GM19463 (cell line): ENCODE measurements around the gene H6PD.
A peak's percentile ranks its signal among the peaks of the same experiment; 100 is the strongest.

Source experiments
- ATAC-seq: cut with Tn5 transposase; IDR thresholded peaks from one replicate; pipeline ENCODE4 v1.9.1; 2021; ENCODE audit warnings: mild to moderate bottlenecking, moderate library complexity; ENCODE audit not compliant: unreplicated experiment

Gene H6PD

GRCh38 chr1:9207086-9207485 lies 27.5 kb upstream of the H6PD start:
- no peak for ATAC-seq

DNA sequence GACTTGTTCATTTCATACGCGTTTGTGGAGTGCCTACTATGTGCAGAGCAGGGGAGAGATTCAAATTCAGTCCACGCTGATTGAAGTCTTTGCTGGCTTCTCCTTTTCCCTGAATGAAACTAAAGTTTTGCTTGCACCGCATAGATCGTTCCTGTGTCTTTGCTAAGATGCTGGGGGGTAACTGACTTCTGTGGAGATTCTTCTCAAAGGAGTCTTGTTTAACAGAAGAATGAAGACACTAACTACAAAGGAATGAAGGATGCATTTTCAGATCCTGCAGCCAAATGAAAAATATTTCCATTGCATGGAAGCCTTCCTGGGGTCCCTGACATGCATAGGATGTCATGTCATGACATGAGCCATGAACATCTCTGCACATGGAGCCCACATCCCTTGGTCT lies 26.9 kb upstream of the H6PD start:
- no peak for ATAC-seq

DNA sequence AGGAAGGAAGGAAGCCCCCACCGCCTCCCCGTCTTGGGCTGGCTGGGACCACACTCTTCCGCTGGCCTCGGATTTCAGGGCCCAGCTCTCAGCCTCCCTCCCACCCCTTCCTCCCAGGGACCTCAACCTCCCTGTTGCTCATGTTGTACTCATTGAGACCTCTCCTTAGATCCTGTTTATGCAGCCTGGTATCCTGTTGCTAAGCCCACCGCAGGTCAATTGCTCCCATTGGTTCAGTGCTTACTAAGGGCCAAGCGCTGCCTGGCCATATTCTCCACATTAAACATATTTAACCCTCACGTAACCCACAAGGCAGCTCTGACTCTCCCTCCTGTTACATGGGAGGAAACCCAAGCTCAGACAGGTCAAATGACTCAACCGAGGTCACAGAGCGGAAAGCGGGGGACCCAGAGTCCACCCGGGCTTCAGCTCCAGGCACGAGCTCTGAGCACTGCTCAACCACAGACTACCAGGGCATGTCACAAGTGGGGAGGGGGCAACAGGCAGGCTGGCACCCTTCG lies 23.2 kb upstream of the H6PD start:
- ATAC-seq, result no peak

GRCh38 chr1:9212735-9213134 lies 21.8 kb upstream of the H6PD start:
- ATAC-seq, result no peak

GRCh38 chr1:9213956-9214355 lies 20.6 kb upstream of the H6PD start:
- ATAC-seq, result no peak

DNA sequence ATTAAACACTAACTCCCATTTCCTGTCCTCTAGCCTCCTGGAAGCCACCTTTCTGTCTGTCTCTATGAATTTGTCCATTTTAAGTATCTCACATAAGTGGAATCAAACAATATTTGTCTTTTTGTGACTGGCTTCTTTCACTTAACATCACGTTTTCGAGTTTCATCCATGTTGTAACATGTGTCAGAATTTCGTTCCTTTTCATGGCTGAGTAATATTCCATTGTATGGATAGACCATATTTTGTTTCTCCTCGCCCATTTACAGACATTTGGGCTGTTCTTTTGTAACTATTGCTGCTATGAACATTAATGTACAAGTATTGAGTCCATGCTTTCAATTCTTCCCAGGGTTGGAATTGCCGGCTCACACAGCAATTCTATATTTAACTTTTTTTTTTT lies 15.7 kb upstream of the H6PD start:
- ATAC-seq, result no peak

DNA sequence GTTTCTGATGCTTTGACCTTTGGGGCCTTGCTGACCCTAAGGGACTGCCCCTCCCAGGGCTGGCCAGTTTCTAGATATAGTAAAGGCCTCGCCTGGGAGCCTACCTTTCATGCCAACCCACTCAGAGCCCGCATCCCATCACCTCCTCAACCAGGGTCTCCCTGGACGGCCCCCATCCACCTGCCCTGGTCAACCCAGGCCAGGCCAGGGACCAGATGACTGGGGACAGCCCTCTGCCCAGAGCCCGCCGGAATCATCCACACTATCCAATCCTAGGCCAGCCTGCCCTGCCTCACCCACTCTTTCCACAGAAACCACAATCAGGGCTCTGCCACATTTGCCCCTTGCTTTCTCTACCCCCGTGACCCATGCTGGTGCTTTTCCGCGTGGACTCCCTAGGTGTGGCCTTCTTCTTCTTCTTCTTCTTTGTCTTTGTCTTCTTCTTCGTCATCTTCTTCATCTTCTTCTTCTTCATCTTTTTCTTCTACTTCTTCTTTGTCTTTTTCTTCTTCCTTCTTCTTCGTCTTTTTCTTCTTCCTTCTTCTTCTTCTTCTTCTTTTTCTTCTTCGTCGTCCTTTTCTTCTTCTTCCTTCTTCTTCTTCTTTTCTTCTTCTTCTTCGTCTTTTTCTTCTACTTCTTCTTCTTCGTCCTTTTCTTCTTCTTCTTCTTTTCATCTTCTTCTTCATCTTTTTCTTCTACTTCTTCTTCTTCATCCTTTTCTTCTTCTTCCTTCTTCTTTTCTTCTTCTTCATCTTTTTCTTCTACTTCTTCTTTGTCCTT lies 11.5 kb upstream of the H6PD start:
- ATAC-seq, result no peak

GRCh38 chr1:9224664-9225410 lies 9.7 kb upstream of the H6PD start:
- no peak for ATAC-seq

- ATAC-seq, result no peak
Measured at GRCh38 chr1:9225411-9225785, 9.2 kb upstream of the H6PD start.

DNA sequence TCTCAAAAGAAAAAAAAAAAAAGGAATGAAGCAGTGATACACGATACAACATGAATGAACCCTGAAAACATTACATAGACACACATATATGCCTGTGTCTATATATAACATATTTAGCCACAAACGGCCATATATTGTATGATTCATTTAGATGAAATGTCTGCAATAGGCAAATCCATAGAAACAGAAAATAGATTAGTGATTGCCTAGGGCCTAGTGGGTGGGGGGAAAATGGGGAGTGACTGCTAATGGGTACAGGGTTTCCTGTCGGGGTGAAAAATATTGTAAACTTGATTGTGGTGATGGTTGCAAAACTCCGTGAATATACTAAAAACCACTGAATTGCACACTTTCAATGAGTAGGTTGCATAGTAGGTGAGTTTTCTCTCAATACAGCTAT lies 6.0 kb upstream of the H6PD start:
- no peak for ATAC-seq

GRCh38 chr1:9229549-9229948 lies 5.0 kb upstream of the H6PD start:
- ATAC-seq, result no peak

DNA sequence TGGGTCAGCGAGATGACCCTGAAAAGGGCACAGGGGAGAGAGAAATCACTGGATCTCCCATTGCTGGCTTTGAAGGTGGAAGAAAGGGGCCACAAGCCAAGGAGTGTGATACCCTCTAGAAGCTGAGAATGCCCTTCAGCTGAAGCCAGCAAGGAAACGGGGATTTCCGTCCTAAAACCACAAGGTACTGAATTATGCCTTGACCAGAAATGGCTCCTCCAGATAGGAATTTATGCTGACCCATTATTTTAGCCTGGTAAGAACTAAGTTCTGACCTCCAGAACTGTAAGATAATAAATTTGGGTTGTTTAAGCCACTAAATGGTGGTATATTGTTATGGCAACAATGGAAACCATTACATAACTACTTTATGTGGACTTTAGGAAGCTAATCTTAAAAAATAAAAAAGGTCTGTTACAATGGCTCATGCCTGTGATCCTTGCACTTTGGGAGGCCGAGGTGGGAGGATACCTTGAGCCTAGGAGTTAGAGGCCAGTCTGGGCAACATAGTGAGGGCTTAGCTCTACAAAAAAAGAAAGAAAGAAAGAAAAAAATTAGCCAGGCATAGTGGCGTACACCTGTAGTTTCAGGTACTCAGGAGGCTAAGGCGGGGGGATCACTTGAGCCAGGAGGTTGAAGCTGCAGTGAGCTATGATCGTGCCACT lies 3.6 kb upstream of the H6PD start:
- ATAC-seq, result no peak

DNA sequence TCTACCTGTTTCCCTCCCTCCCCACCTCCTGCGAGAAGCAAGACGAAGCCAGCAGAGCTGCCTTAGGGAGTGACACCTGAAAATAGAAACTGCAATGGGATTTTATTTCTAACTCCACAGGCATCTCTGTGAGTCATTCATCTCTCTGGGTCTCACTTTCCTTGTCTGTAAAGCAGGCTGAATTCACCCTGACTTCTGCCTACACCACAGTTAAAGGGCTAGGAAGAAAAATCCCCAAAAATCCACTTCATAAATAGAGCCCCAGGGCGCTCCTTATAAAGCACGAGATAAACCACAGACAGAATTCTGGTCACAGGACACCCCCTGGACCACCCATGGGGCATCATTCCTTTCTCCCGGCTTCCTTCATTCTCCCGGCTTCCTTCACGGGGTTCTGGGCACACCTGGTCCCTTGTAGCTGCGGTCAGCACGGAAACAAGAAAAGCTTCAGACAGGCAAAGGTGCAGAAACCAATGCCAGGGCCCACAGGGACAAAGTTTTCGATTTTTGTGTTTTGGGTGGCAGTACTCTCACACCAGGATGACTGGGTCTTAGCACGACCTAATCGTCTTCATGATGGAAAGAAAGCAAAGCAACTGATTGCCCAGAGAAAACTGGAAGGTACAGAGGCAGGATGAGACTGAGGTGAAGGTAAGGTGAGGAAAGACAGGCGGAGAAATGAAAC lies 2.8 kb upstream of the H6PD start:
- no peak for ATAC-seq

DNA sequence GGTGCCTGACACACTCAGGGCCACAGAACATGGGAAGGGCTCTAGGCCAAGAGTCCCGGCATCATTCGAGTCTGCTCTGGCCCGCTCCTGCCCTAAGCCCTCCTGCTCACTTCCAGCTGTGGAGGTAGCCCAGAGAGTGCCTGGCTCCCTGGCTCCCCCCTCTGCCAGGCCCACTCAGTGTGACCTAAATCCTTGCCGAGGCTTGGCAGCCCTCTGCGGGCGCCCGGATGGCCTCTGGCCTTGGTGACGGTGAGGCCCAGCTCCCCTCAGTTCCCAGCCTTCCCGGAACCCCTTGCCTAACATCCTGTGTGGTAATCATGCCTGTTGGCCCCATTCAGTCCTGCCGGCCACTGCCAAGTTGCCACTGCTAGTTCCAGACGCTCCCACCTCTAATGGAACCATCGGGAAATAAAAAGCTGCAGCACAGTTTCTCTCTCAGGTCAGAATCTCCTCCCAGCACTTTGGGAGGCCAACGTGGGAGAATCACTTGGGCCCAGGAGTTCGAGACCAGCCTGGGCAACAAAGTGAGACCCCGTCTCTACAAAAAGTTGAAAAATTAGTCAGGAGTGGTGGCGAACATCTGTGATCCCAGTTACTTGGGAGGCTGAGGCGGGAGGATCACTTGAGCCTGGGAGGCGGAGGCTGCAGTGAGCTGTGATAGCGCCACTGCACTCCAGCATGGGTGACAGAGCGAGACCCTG lies 1.2 kb upstream of the H6PD start:
- ATAC-seq, result no peak

DNA sequence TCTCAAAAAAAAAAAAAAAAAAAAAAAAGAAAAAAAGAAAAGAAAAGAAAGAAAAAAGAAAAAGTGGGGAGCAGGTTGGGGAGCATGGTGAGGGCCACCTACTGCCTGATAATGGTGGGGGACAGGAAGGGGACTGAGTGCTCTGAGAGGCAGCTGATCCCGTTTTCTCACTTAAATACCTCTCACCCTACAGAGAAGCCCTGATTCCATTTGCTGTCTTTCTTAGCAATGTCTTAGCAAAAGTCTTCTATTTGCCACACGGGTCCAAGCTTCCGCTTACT lies 692 bp upstream of the H6PD start:
- no peak for ATAC-seq

DNA sequence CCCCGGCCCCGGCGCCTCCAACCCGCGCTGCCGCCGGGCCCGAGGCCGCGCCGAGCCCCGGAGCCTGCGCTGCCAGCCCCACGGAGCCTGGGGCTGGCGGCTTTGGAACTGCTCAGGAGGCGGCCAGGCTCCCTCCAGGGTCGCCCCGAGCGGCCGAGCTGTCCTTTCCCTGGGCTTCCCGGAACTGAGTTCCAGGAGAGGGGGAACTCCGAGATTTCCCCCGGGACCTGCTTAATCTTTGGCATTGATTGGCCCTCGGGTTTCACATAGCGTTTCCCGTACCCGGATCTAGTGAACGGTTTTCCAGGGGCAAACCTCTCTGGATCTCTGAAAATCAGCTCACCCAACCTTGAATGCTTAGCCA lies 504 bp downstream of the H6PD start:
- ATAC-seq, result peak; percentile 28

GRCh38 chr1:9235560-9235959 lies 986 bp downstream of the H6PD start:
- ATAC-seq, result no peak

- no peak for ATAC-seq
Measured at GRCh38 chr1:9238134-9238533, 3.6 kb downstream of the H6PD start.

GRCh38 chr1:9238550-9238949 lies 4.0 kb downstream of the H6PD start:
- no peak for ATAC-seq

GRCh38 chr1:9239622-9240401 lies 5.2 kb downstream of the H6PD start:
- peak; percentile 61 for ATAC-seq
